ENCODE measurements around the gene ZNF433. TPM values are rescaled to one million over a fixed set of nuclear protein-coding genes. Genes with fewer than 3 reads are reported as not detected.
A peak's percentile ranks its signal among the peaks of the same experiment; 100 is the strongest.

ZNF433 gene
- total RNA-seq, 2 experiments from 2014 or later: 0.76 to 1.9 TPM

- H3K27ac ChIP-seq (ENCODE audit: low read depth, low read length, poor library complexity, severe bottlenecking): peak overlapping the region; percentile 88
- H3K36me3 ChIP-seq (ENCODE audit: insufficient read depth, low read length): peaks cover 23% of the 10 kb centered on the region
- H3K79me2 ChIP-seq (ENCODE audit: insufficient read depth, low read depth, low read length): peaks cover 47% of the 10 kb centered on the region
- no peaks in the 10 kb centered on the region for H3K9me2 ChIP-seq (ENCODE audit: insufficient read depth, low read length)
- peak overlapping the region; percentile 30 for H2AFZ ChIP-seq (ENCODE audit: low read length)
- peaks cover 5% of the 10 kb centered on the region for H4K20me1 ChIP-seq (ENCODE audit: insufficient read depth, low read length)
- intact Hi-C loops (cut with micrococcal nuclease; ENCODE audit: unreplicated experiment): loop anchor here (1.0 to 5.0 kb wide), 5 partner anchors 64 to 190 kb away; partner anchors contain the start of genes ZNF20 and ZNF625
- TF ChIP-seq, protein P1, sequence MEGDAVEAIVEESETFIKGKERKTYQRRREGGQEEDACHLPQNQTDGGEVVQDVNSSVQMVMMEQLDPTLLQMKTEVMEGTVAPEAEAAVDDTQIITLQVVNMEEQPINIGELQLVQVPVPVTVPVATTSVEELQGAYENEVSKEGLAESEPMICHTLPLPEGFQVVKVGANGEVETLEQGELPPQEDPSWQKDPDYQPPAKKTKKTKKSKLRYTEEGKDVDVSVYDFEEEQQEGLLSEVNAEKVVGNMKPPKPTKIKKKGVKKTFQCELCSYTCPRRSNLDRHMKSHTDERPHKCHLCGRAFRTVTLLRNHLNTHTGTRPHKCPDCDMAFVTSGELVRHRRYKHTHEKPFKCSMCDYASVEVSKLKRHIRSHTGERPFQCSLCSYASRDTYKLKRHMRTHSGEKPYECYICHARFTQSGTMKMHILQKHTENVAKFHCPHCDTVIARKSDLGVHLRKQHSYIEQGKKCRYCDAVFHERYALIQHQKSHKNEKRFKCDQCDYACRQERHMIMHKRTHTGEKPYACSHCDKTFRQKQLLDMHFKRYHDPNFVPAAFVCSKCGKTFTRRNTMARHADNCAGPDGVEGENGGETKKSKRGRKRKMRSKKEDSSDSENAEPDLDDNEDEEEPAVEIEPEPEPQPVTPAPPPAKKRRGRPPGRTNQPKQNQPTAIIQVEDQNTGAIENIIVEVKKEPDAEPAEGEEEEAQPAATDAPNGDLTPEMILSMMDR (conservative IDR thresholded peaks at IDR 0.05; ENCODE audit: low read length): no peak
- TF ChIP-seq EZH2phosphoT487 (IDR thresholded peaks at IDR 0.05; ENCODE audit: borderline replicate concordance, low read depth, low read length): no peak
- peak overlapping the region; percentile 98 for H3K4me2 ChIP-seq (ENCODE audit: low read length)
- H3K4me3 ChIP-seq (ENCODE audit: low read depth, low read length, poor library complexity, severe bottlenecking): peak overlapping the region; percentile 96
- POLR2A ChIA-PET: interaction anchor here (0.7 to 1.4 kb wide), 4 partner anchors 23 to 100 kb away, joined by 3 to 4 read pairs (median 3); partner anchors contain the start of genes ZNF69, ZNF700 and ZNF763
- CTCF ChIA-PET (ENCODE audit: unreplicated experiment): interaction anchor here (0.6 to 2.2 kb wide), 3 partner anchors 43 to 1979 kb away, joined by 4 to 8 read pairs (median 5); no protein-coding TSS in a partner anchor
- H3K9me3 ChIP-seq (ENCODE audit: low read length): peaks cover 11% of the 10 kb centered on the region; the same call in 1 of the 2 replicates
- DNase-seq (ENCODE audit: low spot score): peak; percentile 96
- BruUV-seq (replicated peaks): TSS peak; percentile 99
- peaks cover 48% of the 10 kb centered on the region for H3K4me1 ChIP-seq (ENCODE audit: insufficient read depth, low read length, poor library complexity, severe bottlenecking)
Observed at GRCh38 chr19:11987405-11988281, 47.8 kb downstream of the ZNF433 start.

DNA sequence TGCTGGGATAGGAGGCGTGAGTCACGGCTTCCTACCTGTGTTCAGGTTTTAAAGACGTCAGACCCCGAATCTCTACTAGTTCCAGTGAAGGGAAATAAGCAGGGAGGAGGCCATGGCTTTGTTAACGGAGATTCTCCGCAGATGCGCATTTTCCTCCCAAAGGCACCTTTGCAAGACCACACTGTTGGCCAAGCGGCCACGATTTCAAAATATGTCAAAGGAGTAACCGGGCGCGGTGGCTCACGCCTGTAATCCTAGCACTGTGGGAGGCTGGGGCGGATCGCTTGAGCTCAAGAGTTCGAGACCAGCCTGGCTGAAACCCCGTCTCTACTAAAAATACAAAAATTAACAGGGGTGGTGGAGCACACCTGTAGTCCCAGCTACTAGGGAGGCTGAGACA is 48.7 kb downstream of the ZNF433 start:
- CTCF ChIA-PET (ENCODE audit: unreplicated experiment): interaction anchor here (0.6 to 2.2 kb wide), 2 partner anchors 43 to 63 kb away, joined by 4 to 8 read pairs; no protein-coding TSS in a partner anchor
- intact Hi-C loops (cut with micrococcal nuclease; ENCODE audit: unreplicated experiment): loop anchor here (5.0 kb wide), 1 partner anchor 171 kb away; the partner anchor contains the start of gene ZNF625
- H4K20me1 ChIP-seq (ENCODE audit: insufficient read depth, low read length): peaks cover 5% of the 10 kb centered on the region; the same call in 1 of the 2 replicates
- peaks cover 20% of the 10 kb centered on the region for H3K36me3 ChIP-seq (ENCODE audit: insufficient read depth, low read length)
- no peak for DNase-seq (ENCODE audit: low spot score)
- H3K79me2 ChIP-seq (ENCODE audit: insufficient read depth, low read depth, low read length): peaks cover 39% of the 10 kb centered on the region
- no TSS peak for BruUV-seq (replicated peaks)
- TF ChIP-seq, protein P1 (conservative IDR thresholded peaks at IDR 0.05; ENCODE audit: low read length): no peak
- TF ChIP-seq EZH2phosphoT487 (IDR thresholded peaks at IDR 0.05; ENCODE audit: borderline replicate concordance, low read depth, low read length): no peak
- no peak overlapping the region for H3K4me2 ChIP-seq (ENCODE audit: low read length)
- H3K4me1 ChIP-seq (ENCODE audit: insufficient read depth, low read length, poor library complexity, severe bottlenecking): peaks cover 48% of the 10 kb centered on the region
- no peak overlapping the region for H3K4me3 ChIP-seq (ENCODE audit: low read depth, low read length, poor library complexity, severe bottlenecking)
- peaks cover 19% of the 10 kb centered on the region for H3K9me3 ChIP-seq (ENCODE audit: low read length)
- H2AFZ ChIP-seq (ENCODE audit: low read length): no peak overlapping the region; the same call in 1 of the 2 replicates
- H3K9me2 ChIP-seq (ENCODE audit: insufficient read depth, low read length): no peaks in the 10 kb centered on the region
- POLR2A ChIA-PET: interaction anchor here (0.7 to 1.4 kb wide), 3 partner anchors 9 to 113 kb away, joined by 3 to 7 read pairs (median 4); partner anchors contain the start of gene ZNF700
- H3K27ac ChIP-seq (ENCODE audit: low read depth, low read length, poor library complexity, severe bottlenecking): no peak overlapping the region
